Measurements from ENCODE around the gene CNIH4.
"Not testable (repeated sequence)": the region's sequence is repeated elsewhere in the genome, so short reads cannot be mapped to it uniquely, and the experiment has no call there.

The CNIH4 gene

GRCh38 chr1:224338150-224338838, 18.4 kb upstream of the CNIH4 start:
- no peak for TF ChIP-seq CTCF (IDR thresholded peaks at IDR 0.05; ENCODE audit: low read depth, low read length, poor library complexity, severe bottlenecking)
- no peak for TF ChIP-seq EZH2phosphoT487 (IDR thresholded peaks at IDR 0.05; ENCODE audit: borderline replicate concordance, low read length)
- no peaks in the 10 kb centered on the region for H3F3A ChIP-seq (ENCODE audit: control insufficient read depth, insufficient read depth)
- H3K27ac ChIP-seq (ENCODE audit: low read depth, low read length): no peak overlapping the region
- H4K20me1 ChIP-seq (ENCODE audit: control insufficient read depth, insufficient read depth, low read depth, low read length): no peaks in the 10 kb centered on the region
- H3K4me1 ChIP-seq (ENCODE audit: control insufficient read depth, low read length): peaks cover 16% of the 10 kb centered on the region
- no peaks in the 10 kb centered on the region for H3K36me3 ChIP-seq (ENCODE audit: control insufficient read depth, low read length)
- H3K27me3 ChIP-seq (ENCODE audit: control insufficient read depth, low read length): peaks cover 11% of the 10 kb centered on the region
- H3K9me3 ChIP-seq (ENCODE audit: control insufficient read depth, insufficient read depth, low read length): peaks cover 8% of the 10 kb centered on the region; the same call in 1 of the 2 replicates
- H3K9me2 ChIP-seq (replicated peaks; ENCODE audit: control insufficient read depth, low read length): no peaks in the 10 kb centered on the region
- no peaks in the 10 kb centered on the region for H3K79me2 ChIP-seq (ENCODE audit: control insufficient read depth, low read length)
- H3K4me3 ChIP-seq (ENCODE audit: low read length): no peak overlapping the region
- H3K4me2 ChIP-seq (ENCODE audit: low read length): no peak overlapping the region

- Histone ChIP-seq H3K9me2 (replicated peaks; ENCODE audit: control insufficient read depth, low read length) (no peaks in the 10 kb centered on the region), H3K4me3 (ENCODE audit: low read length) (no peak overlapping the region), H3K27ac (ENCODE audit: low read depth, low read length) (no peak overlapping the region), H4K20me1 (ENCODE audit: control insufficient read depth, insufficient read depth, low read depth, low read length) (no peaks in the 10 kb centered on the region), H3K4me2 (ENCODE audit: low read length) (no peak overlapping the region), H3K79me2 (ENCODE audit: control insufficient read depth, low read length) (no peaks in the 10 kb centered on the region), H3F3A (ENCODE audit: control insufficient read depth, insufficient read depth) (no peaks in the 10 kb centered on the region), H3K9me3 (ENCODE audit: control insufficient read depth, insufficient read depth, low read length) (peaks cover 18% of the 10 kb centered on the region; the same call in 1 of the 2 replicates), H3K27me3 (ENCODE audit: control insufficient read depth, low read length) (peaks cover 11% of the 10 kb centered on the region), H3K36me3 (ENCODE audit: control insufficient read depth, low read length) (no peaks in the 10 kb centered on the region), H3K4me1 (ENCODE audit: control insufficient read depth, low read length) (peaks cover 3% of the 10 kb centered on the region)
- TF ChIP-seq EZH2phosphoT487 (IDR thresholded peaks at IDR 0.05; ENCODE audit: borderline replicate concordance, low read length) (no peak), CTCF (IDR thresholded peaks at IDR 0.05; ENCODE audit: low read depth, low read length, poor library complexity, severe bottlenecking) (no peak)
These were observed 17.1 kb upstream of the CNIH4 start for GRCh38 chr1:224339442-224340033.

- not testable (repeated sequence) for H3K27ac ChIP-seq (ENCODE audit: low read depth, low read length); H3K9me2 ChIP-seq (replicated peaks; ENCODE audit: control insufficient read depth, low read length); H3F3A ChIP-seq (ENCODE audit: control insufficient read depth, insufficient read depth); H3K4me1 ChIP-seq (ENCODE audit: control insufficient read depth, low read length); H3K36me3 ChIP-seq (ENCODE audit: control insufficient read depth, low read length); H3K79me2 ChIP-seq (ENCODE audit: control insufficient read depth, low read length); H4K20me1 ChIP-seq (ENCODE audit: control insufficient read depth, insufficient read depth, low read depth, low read length)
- Histone ChIP-seq H3K27me3 (ENCODE audit: control insufficient read depth, low read length) (peaks cover 11% of the 10 kb centered on the region), H3K4me3 (ENCODE audit: low read length) (peak overlapping the region; percentile 68), H3K9me3 (ENCODE audit: control insufficient read depth, insufficient read depth, low read length) (peaks cover 21% of the 10 kb centered on the region; the same call in 1 of the 2 replicates), H3K4me2 (ENCODE audit: low read length) (peak overlapping the region; percentile 68)
These were observed 16.0 kb upstream of the CNIH4 start for GRCh38 chr1:224340453-224341384.
